Measurements from ENCODE around the gene TCP11L2.

TCP11L2 gene

GRCh38 chr12:106357549-106358395, 55.2 kb downstream of the TCP11L2 start, which contains the start of gene POLR3B:
TSS of gene POLR3B (plus strand) at chr12:106357748. CDS start at chr12:106357880, 132 bp downstream.
- DNase-seq (ENCODE audit: low read depth), result peak; percentile 97
- TF ChIP-seq CTCF (conservative IDR thresholded peaks at IDR 0.05; ENCODE audit: low read length), result peak; percentile 92
- peak within 1 kb of the TSS; percentile 95 for H3K4me3 ChIP-seq (ENCODE audit: low read length)

- no peak for DNase-seq (ENCODE audit: low read depth)
- no peak for TF ChIP-seq CTCF (conservative IDR thresholded peaks at IDR 0.05; ENCODE audit: low read length)
- peak overlapping the region; percentile 95 for H3K4me3 ChIP-seq (ENCODE audit: low read length)
Observed at GRCh38 chr12:106358396-106359241, 56.1 kb downstream of the TCP11L2 start.

- H3K4me3 ChIP-seq (ENCODE audit: low read length), result no peak overlapping the region
- no peak for TF ChIP-seq CTCF (conservative IDR thresholded peaks at IDR 0.05; ENCODE audit: low read length)
- no peak for DNase-seq (ENCODE audit: low read depth)
Observed at GRCh38 chr12:106359646-106360399, 57.3 kb downstream of the TCP11L2 start.

- H3K4me3 ChIP-seq (ENCODE audit: low read length), result no peak overlapping the region
- no peak for DNase-seq (ENCODE audit: low read depth)
- TF ChIP-seq CTCF (conservative IDR thresholded peaks at IDR 0.05; ENCODE audit: low read length), result no peak
Observed at GRCh38 chr12:106360400-106360994, 58.0 kb downstream of the TCP11L2 start.

GRCh38 chr12:106362971-106363370, 60.4 kb downstream of the TCP11L2 start:
- TF ChIP-seq CTCF (conservative IDR thresholded peaks at IDR 0.05; ENCODE audit: low read length), result no peak
- H3K4me3 ChIP-seq (ENCODE audit: low read length), result no peak overlapping the region
- no peak for DNase-seq (ENCODE audit: low read depth)

GRCh38 chr12:106364261-106364660, 61.7 kb downstream of the TCP11L2 start:
- peak; percentile 52 for DNase-seq (ENCODE audit: low read depth)
- no peak for TF ChIP-seq CTCF (conservative IDR thresholded peaks at IDR 0.05; ENCODE audit: low read length)

More at GRCh38 chr12:106364261-106364660, 61.7 kb downstream of the TCP11L2 start:
- H3K4me3 ChIP-seq (ENCODE audit: low read length), result no peak overlapping the region
